ENCODE results near the gene ME3.

- TF ChIP-seq CTCF (IDR thresholded peaks at IDR 0.05) (no peak), HOXB13 (CRISPR knock-in tag; IDR thresholded peaks at IDR 0.05; ENCODE audit: low read depth) (no peak), KDM5A (IDR thresholded peaks at IDR 0.05) (no peak)
These were observed 36.1 kb downstream of the ME3 start for GRCh38 chr11:86636275-86636674.

All from A549 (cell line).